Measurements from ENCODE around the gene PRPS1L1.
A peak's percentile ranks its signal among the peaks of the same experiment; 100 is the strongest.

The PRPS1L1 gene

DNA sequence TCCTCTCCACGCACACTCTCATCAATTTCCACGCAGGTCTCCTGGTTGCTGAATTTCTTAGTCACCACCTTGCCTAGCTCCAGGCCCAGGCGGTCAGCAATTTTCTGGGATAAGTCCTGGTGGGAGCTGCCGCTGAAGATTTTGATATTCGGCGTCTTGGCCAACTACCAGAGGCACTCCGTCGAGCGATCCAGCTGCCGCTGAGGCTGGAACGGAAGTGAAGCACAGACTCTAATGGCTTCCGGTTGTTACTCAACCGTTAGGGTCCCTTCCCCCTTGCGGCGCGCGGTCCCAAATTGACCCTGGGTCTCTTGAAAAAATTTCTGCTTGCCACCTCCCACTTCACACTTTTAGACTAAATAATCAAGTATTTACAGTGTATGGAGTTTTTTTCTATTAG, at the start of gene PRPS1L1:
Gene PRPS1L1, minus strand, starts transcription at position 219 of the 400 bp plus-strand sequence.
- no peak within 1 kb of the TSS for H3K4me3 ChIP-seq (ENCODE audit: low read depth, low read length)
- in situ Hi-C loops (cut with HindIII; ENCODE audit: low sequenced_read_pairs) = no loop called here
- TF ChIP-seq, protein P1, sequence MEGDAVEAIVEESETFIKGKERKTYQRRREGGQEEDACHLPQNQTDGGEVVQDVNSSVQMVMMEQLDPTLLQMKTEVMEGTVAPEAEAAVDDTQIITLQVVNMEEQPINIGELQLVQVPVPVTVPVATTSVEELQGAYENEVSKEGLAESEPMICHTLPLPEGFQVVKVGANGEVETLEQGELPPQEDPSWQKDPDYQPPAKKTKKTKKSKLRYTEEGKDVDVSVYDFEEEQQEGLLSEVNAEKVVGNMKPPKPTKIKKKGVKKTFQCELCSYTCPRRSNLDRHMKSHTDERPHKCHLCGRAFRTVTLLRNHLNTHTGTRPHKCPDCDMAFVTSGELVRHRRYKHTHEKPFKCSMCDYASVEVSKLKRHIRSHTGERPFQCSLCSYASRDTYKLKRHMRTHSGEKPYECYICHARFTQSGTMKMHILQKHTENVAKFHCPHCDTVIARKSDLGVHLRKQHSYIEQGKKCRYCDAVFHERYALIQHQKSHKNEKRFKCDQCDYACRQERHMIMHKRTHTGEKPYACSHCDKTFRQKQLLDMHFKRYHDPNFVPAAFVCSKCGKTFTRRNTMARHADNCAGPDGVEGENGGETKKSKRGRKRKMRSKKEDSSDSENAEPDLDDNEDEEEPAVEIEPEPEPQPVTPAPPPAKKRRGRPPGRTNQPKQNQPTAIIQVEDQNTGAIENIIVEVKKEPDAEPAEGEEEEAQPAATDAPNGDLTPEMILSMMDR (IDR thresholded peaks at IDR 0.05; ENCODE audit: low read depth, low read length, missing control alignments) = no peak
- DNase-seq (ENCODE audit: low read depth) = no peak

DNA sequence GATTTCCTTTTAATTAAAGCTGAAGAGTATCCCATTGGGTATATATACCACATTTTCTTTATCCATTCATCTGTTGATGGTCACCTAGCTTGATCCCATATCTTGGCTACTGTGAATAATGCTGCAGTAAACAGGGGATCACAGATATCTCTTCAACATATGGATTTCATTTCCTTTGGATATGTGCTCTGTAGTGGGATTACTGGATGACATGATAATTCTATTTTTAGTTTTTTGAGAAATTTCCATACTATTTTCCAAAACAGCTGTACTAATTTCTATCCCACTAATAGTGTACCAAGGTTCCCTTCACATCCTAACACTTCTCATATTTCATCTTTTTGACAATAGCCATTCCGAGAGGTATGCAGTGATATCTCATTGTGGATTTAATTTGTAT, 48.8 kb upstream of the PRPS1L1 start:
- DNase-seq (ENCODE audit: low read depth) = no peak
- in situ Hi-C loops (cut with HindIII; ENCODE audit: low sequenced_read_pairs) = no loop called here
- no peak overlapping the region for H3K4me3 ChIP-seq (ENCODE audit: low read depth, low read length)
- TF ChIP-seq, protein P1 (IDR thresholded peaks at IDR 0.05; ENCODE audit: low read depth, low read length, missing control alignments) = no peak

DNA sequence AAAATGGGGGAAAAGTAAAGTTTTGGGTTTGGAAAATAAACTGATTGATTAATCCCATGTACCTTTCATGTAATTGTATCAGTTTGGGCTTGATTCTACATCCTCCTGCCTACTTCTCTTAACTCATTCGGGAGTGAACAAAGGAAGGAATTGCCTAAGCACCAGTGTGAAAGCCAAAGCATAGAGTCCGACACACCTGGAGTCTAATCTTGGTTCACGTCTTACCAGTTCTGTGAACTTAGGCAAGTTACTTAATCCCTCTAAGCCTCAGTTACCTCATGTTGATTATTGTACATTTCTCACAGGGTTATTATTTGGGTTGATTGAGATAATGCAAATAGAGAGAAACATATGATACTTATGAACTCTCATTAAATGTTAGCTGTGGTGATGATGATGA, 41.1 kb upstream of the PRPS1L1 start:
- TF ChIP-seq, protein P1 (IDR thresholded peaks at IDR 0.05; ENCODE audit: low read depth, low read length, missing control alignments) = no peak
- DNase-seq (ENCODE audit: low read depth) = no peak
- in situ Hi-C loops (cut with HindIII; ENCODE audit: low sequenced_read_pairs) = no loop called here
- no peak overlapping the region for H3K4me3 ChIP-seq (ENCODE audit: low read depth, low read length)

DNA sequence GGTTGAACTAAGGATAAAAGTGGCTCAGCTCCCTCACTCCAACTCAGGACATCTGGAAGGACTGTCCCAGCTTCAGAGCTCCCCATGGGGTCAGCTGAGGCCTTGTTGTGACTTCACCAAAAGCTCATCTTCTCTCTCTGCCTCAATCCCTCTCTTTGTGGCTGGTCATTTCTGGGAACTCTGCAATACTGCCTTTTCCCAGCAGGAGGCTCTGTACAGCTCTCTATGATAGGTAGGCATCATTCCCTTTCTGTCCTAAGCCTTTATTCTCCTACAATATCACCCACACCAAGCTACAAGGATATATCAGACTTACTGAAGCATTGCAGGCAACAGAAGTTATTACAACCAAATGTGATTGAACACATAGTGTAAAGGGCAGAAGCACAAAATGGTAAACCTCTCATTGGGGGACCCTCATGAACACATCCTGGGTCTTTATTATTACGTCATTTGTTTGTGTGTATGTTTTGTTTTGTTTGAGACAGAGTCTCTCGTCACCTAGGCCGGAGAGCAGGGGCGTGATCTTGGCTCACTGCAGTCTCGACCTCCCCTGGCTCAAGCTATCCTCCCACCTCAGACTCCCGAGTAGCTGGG, 36.7 kb upstream of the PRPS1L1 start:
- no peak for DNase-seq (ENCODE audit: low read depth)

DNA sequence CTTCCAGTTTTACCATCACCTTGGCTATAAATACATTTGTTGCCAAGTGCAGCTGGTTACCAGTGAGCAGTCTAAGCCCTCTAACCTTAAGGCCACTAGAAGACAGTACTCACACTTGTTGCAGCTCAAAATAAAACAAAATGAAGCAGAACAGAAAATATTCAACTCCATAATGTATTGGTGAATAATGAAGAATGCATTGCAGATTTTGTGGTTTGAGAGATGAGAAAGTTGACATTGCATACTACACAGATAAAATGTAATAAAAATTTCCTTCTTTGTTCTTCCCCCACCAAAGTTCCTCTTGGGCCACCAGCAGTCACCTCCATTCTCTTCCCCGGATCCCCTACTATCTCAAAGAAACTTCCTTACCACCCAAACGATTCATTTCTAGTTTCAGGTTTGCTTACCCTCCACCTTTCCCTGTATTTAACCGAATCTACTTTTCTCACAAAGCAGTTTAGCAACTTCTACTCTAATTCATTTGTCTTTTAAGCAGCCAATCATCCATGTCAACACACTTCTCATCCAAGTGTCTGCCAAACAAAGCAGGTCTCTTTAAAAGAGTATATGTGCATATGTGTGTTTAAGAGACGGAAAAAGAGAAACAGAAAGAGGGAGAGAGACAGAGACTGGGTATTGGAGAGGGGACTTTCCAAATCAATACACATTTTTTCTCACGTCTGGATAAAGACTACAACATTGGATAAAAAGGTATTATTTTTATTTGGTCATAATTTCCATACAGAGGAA, 35.7 kb upstream of the PRPS1L1 start:
- in situ Hi-C loops (cut with HindIII; ENCODE audit: low sequenced_read_pairs) = no loop called here
- no peak for DNase-seq (ENCODE audit: low read depth)
- TF ChIP-seq, protein P1 (IDR thresholded peaks at IDR 0.05; ENCODE audit: low read depth, low read length, missing control alignments) = no peak

More for the DNA sequence above, 36.7 kb upstream of the PRPS1L1 start:
- in situ Hi-C loops (cut with HindIII; ENCODE audit: low sequenced_read_pairs) = no loop called here
- TF ChIP-seq, protein P1 (IDR thresholded peaks at IDR 0.05; ENCODE audit: low read depth, low read length, missing control alignments) = peak; percentile 49
- no peak overlapping the region for H3K4me3 ChIP-seq (ENCODE audit: low read depth, low read length)

DNA sequence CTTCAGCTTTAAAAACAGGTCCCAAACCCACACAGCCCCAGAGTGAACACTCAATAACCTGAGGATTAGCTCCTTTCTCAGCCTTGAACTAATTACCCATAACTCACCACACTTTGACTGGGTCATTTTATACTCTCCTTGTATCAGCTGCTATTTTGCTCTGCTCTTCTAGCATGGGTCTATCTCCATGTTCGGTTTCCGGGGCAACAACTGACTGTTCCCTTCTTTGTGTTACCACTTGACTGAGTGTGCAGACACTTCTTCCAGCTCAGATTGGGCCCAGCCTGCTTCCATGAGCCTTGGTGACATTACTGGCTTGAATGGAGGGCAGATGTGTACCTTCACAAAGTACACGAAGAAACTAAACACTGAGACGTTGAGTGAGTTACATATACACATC, 31.5 kb upstream of the PRPS1L1 start:
- TF ChIP-seq, protein P1 (IDR thresholded peaks at IDR 0.05; ENCODE audit: low read depth, low read length, missing control alignments) = no peak
- in situ Hi-C loops (cut with HindIII; ENCODE audit: low sequenced_read_pairs) = no loop called here

More for the DNA sequence above, 35.7 kb upstream of the PRPS1L1 start:
- no peak overlapping the region for H3K4me3 ChIP-seq (ENCODE audit: low read depth, low read length)

More for the DNA sequence above, 31.5 kb upstream of the PRPS1L1 start:
- no peak overlapping the region for H3K4me3 ChIP-seq (ENCODE audit: low read depth, low read length)
- no peak for DNase-seq (ENCODE audit: low read depth)

Data from astrocyte of the cerebellum (primary cell).